ENCODE results near the gene ATP8B3.

Gene ATP8B3

DNA sequence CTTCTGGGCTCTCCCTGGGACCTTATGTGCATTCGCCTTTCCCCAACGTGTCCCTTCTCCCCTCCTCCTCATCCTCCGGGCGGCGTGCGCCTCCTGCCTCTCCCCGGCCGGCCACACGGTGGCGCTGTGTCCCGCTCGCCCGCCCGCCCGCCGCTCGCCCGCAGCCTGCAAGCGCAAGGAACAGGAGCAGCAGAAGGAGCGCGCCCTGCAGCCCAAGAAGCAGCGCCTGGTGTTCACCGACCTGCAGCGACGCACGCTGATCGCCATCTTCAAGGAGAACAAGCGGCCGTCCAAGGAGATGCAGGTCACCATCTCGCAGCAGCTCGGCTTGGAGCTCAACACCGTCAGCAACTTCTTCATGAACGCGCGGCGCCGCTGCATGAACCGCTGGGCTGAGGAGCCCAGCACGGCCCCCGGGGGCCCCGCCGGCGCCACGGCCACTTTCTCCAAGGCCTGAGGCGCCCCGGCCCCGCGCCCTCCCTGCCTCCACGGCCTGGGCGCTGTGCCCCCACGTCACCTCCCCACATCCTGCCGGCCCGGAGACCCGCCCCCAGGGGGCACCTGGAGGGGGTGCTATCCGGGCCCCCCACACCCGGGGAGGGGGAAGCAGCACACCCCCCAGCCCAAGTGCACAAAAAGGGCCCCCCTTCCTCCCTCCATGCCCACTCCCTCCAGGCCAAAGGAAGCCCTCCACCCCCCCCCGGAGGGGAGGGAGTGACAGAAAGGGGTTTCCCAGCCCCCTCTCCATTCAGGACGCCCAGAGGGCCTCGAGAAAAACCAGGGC, 36.9 kb downstream of the ATP8B3 start:
- TF ChIP-seq CTCF (conservative IDR thresholded peaks at IDR 0.05) = peak; percentile 57
- H3K27ac ChIP-seq = no peak overlapping the region

DNA sequence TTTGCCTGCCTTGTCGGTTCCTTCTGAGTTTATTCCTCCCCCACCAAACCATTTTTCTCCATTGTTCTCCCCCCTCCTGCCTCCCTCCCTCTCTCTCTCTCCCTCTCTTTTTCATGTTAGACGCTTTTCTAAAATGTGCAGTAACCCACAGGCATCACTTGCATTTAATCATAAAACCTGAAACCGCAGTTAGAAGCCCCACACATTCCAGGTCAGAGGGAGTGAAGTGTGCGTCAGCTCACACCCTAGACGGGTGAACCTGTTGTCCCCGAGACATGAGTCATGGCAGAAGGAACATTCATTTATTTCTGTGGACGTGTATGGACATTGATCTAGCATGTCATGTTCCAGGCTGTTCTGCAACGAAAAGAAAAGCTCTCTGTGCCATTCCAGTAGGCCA, 38.9 kb downstream of the ATP8B3 start:
- H3K27ac ChIP-seq = no peak overlapping the region
- TF ChIP-seq CTCF (conservative IDR thresholded peaks at IDR 0.05) = no peak

GRCh38 chr19:1770866-1771576, 41.1 kb downstream of the ATP8B3 start:
- H3K27ac ChIP-seq = no peak overlapping the region
- no peak for TF ChIP-seq CTCF (conservative IDR thresholded peaks at IDR 0.05)

DNA sequence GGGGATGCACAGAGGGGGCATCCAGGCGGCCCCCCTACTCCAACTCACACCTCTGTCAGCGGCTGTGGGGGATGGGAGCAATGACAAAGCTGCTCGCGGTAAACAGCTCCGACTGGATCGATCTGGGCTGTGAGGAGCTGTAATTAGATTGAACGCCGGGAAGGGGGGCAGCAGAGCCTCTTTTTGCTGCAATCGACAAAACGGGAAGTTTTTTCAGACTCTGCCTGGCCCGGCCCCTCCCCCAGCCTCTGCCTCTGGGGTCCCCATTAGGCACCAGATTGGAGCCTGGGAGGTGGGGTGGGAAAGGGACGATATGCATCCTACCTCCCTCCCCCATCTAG, 42.5 kb downstream of the ATP8B3 start:
- no peak for TF ChIP-seq CTCF (conservative IDR thresholded peaks at IDR 0.05)

DNA sequence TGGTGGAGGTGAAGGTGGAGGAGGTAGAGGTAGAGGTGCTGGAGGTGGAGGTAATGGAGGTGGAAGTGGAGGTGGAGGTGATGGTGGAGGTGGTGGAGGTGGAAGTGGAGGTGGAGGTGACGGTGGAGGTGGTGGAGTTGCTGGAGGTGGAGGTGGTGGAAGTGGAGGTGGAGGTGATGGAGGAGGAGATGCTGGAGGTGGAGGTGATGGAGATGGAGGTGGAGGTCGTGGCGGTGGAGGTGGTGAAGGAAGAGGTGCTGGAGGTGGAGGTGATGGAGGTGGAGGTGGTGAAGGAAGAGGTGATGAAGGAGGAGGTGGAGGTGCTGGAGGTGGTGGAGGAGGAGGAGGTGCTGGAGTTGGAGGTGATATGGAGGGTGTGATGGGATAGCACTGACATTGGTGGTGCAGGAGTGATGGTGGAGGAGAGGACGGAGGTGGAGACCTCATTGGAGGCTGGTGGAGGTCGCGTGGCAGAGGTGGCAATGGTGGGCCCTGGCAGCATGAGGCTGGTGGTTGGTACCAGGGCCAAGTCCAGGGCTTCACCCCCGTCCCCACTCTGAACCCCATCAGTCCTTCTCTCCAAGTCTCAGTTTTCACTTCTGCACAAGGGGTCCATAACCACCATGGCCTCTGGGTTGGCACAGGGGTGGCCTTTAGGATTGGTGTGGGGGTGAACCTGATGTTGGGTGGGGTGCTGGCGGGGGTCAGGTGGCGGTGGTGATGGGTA, 43.0 kb downstream of the ATP8B3 start:
- no peak for TF ChIP-seq CTCF (conservative IDR thresholded peaks at IDR 0.05)
- no peak overlapping the region for H3K27ac ChIP-seq

More for the DNA sequence above, 42.5 kb downstream of the ATP8B3 start:
- no peak overlapping the region for H3K27ac ChIP-seq

DNA sequence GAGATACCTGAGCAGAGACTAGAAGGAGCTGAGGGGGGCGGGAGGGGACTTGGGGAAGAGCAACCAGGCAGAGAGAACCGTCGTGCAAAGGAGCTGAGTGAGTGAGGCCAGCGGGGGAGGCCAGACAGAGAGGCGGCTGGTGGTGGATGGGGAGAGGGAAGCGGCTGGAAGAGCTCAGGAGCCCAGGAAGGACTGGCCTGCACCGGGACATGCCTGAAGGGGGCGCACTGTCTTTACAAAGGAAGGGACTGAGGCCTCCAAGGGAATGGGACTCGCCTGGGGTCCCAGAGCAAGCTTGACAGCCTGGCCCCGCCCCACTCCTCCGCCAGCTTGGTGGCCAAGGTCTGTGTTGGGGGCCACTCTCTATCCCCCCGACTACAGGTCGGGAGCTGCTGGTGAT, 43.8 kb downstream of the ATP8B3 start:
- TF ChIP-seq CTCF (conservative IDR thresholded peaks at IDR 0.05) = no peak
- no peak overlapping the region for H3K27ac ChIP-seq

- peak; percentile 97 for TF ChIP-seq CTCF (conservative IDR thresholded peaks at IDR 0.05)
- H3K27ac ChIP-seq = no peak overlapping the region
These were observed 44.6 kb downstream of the ATP8B3 start for GRCh38 chr19:1767464-1767933.

All from VCaP (cell line).